HG03039 (cell line): ENCODE results near the gene MMP19.
"Not testable (repeated sequence)": the region's sequence is repeated elsewhere in the genome, so short reads cannot be mapped to it uniquely, and the experiment has no call there.

ENCODE experiments used
- ATAC-seq: cut with Tn5 transposase; IDR thresholded peaks from one replicate; pipeline ENCODE4 v1.9.1; 2021; ENCODE audit warnings: mild to moderate bottlenecking, moderate library complexity; ENCODE audit not compliant: unreplicated experiment

MMP19 gene

GRCh38 chr12:55842681-55843429 lies at the start of gene MMP19:
Gene MMP19 (minus strand): TSS chr12:55842936. CDS start chr12:55842830, 106 bp downstream.
- ATAC-seq = no peak

DNA sequence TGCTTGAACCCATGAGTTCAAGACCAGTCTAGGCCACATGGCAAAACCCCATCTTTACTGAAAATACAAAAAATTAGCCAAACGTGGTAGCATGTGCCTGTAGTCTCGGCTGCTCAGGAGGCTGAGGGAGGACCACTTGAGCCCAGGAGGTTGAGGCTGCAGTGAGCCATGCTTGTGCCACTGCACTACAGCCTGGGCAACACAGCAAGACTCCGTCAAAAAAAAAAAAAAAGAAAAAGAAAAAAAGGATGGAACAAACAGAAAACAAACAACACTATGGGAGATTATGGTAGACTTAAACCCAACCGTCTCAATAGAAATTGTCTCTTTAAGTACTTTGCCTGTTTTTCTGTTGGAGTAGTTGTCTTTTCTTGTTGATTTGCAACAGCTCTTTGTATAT lies 48.6 kb upstream of the MMP19 start:
- ATAC-seq = no peak

DNA sequence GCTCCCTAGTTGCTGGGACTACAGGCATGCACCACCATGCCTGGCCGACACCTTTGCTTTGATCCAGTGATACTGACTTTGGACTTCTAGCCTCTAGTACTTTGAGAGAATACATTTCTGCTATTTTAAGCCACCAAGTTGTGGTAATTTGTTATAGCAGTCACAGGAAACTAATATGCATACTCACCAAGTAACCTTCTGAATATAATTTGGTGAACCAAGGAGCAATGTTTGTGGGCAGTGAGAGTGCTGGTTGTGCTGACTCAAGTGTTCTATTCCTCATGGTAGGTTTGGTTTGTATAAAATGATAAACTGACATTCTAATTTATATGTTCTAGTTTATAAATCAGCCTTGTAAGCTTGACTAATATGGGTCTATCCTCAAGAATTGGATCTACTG lies 42.4 kb upstream of the MMP19 start:
- no peak for ATAC-seq

GRCh38 chr12:55877824-55878223 lies 35.1 kb upstream of the MMP19 start:
- no peak for ATAC-seq

DNA sequence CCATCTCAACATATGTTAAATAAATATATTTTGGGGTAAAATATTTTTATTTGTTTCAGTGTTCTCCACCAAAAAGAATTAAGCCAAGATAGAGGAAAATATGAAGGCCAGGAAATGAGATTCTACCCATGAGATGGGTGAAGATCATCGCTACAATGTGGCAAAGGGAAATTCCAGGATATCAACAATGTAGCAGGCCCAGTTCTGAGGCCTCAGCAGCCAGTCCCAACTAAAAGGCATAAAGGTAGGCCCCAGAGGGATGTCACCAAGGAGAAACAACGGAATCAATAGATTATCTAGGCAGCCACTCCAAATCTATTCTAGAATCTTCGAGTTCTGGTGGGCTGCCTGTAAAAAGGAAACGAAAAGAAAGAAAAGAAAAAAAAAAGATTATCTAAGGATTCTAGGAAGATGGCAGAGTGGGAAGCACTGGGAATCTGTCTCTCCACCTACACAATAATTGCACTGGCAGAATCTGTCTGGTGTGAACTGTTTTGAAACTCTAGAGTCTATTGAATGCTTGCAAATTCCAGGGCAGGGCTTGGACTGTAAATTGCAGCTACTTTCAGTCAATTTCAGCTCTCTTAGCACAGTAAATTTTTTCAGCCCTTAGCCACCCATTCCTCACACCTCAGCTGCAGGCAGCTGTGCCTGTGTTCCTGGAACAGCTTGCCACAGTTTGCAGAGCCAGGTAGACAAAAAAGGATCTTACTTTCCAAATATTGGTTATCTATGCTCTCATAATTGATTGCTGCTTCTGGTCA lies 33.1 kb upstream of the MMP19 start:
- no peak for ATAC-seq

- no peak for ATAC-seq
Measured at GRCh38 chr12:55874443-55874842, 31.7 kb upstream of the MMP19 start.

DNA sequence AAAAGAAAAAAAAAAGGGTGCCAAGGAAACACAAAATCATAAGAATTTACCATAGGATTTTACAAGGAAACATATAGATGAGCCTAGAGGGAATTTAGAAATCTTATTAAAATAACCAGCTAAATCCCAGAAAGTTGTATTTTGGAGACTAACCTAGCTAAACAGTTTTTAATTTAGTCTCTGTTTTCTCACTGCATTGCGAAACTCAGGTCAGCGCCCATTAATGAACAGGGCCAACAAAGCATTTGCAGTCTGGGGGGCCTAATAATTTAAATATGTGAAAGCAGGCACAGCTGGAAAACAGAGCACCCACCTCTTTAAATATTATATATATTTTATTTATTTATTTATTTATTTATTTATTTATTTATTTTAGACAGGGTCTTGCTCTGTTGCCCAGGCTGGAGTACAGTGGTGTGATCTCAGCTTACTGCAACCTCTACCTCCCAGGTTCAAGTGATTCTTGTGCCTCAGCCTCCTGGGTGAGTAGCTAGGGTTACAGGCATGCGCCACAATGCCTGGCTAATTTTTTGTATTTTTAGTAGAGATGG lies 23.8 kb upstream of the MMP19 start:
- not testable (repeated sequence) for ATAC-seq

GRCh38 chr12:55865327-55865726 lies 22.6 kb upstream of the MMP19 start:
- no peak for ATAC-seq

DNA sequence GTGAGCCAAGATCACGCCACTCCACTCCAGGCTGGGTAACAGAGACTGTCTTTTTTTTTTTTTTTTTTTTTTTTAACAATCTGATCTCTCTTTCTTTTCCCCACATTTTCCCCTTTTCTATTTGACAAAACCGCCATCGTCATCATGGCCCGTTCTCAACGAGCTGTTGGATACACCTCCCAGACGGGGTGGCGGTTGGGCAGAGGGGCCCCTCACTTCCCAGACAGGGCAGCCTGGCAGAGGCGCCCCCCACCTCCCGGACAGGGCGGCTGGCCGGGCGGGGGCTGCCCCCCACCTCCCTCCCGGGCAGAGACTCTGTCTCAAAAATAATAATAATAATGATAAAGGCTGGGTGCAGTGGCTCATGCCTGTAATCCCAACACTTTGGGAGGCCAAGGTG lies 20.2 kb upstream of the MMP19 start:
- not testable (repeated sequence) for ATAC-seq

GRCh38 chr12:55862286-55862685 lies 19.6 kb upstream of the MMP19 start:
- no peak for ATAC-seq

GRCh38 chr12:55861871-55862270 lies 19.1 kb upstream of the MMP19 start:
- ATAC-seq = no peak

DNA sequence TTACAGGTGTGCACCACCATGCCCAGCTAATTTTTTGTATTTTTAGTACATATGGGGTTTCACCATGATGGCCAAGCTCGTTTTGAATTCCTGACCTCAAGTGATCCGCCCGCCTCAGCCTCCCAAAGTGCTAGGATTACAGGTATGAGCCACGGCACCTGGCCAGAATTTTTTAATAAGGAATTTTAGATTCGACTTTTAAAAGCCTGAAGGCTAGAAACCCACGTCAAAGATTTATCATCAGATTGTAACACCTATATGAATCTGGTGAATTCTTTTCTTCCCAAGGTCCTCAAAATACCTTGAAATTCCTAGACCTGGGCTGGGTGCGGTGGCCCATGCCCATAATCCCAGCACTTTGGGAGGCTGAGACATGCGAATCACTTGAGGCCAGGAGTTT lies 18.7 kb upstream of the MMP19 start:
- no peak for ATAC-seq

GRCh38 chr12:55852740-55853139 lies 10.0 kb upstream of the MMP19 start:
- no peak for ATAC-seq

DNA sequence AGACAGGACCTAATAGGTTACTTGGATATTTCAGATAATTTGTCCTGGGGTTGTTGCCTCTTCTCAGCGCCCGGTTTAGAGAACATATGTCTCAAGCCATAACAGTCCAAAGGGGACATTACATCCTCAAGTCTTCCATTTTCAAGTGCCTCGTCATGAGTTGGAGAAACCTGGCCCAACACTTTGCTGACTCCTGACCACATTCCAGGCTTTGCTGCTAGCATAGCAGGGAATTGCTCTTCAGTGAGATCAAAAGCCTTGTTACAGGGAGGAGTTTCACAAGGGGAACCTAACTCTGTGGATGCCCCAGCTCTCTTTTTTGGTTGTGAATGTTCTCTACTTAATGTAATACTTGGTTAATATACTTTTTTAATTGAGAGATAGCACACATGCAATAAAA lies 8.2 kb upstream of the MMP19 start:
- ATAC-seq = no peak

GRCh38 chr12:55850401-55850800 lies 7.7 kb upstream of the MMP19 start:
- ATAC-seq = no peak

GRCh38 chr12:55849616-55850343 lies 7.0 kb upstream of the MMP19 start:
- ATAC-seq = no peak

GRCh38 chr12:55847603-55848291 lies 5.0 kb upstream of the MMP19 start:
- ATAC-seq = no peak

GRCh38 chr12:55847033-55847432 lies 4.3 kb upstream of the MMP19 start:
- ATAC-seq = no peak

DNA sequence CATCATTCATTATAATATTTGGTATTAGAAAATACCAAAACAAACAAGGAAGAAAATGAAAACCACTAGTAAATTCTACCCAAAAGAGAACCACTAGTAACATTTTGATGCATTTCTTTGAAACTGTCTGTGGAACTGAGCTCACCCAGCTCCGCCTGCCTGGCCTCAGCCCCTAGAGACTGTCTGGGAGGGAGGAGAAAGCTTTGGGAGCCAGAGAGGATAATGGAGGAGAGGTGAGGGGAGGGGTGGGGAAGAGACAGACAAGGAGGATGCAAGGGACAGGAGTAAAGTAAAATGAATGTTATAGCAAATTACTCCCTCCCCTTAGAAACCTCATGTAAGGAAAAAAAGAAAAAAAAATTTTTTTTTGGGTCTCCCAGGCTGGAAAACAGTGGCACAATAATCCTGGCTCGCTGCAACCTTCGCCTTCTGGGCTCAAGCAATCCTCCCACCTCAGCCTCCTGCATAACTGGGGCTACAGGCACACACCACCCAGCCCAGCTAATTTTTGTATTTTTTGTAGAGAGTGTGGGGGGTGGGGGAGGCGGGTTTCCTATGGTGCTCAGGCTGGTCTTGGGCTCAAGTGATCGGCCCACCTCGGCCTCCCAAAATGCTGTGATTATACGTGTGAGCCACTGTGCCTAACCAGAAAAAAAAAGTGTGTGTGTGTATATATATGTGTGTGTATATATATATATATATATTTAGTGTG lies 3.2 kb upstream of the MMP19 start:
- no peak for ATAC-seq

DNA sequence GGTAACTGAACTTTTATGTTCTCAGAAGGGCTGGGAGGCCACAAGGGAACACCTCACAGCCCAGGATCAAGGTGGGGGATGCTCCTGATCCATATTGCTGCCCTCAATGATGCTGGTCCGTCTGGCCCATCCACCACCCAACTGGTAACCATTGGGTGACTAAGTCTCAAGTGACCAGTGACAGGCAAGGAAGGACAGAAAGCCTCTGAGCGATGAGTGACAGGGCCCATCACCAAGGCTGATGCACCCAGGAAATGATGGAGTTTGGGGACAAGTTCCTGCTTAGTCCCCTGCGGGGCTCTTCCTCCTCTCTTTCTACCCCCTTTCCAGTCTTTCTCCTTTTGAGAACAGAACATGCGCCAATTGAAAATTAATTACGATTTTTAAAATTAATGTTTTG lies 2.6 kb upstream of the MMP19 start:
- no peak for ATAC-seq
